K562 (cell line): ENCODE results near the gene POLR1C. TPM values are rescaled to one million over a fixed set of nuclear protein-coding genes. Genes with fewer than 3 reads are reported as not detected.

Experiments used
- ATAC-seq: fragments of 200-7000 bp; cut with Tn5 transposase; 3 replicates; pipeline ENCODE4 v1.9.1; 2020; ENCODE audit warnings: moderate library complexity
- BruUV-seq: library from RNA; stranded (reverse); fragments of 400-500 nt; replicated peaks from 2 replicates; lab custom pipeline; 2021; lab: Mats Ljungman, UMichigan
- CTCF ChIA-PET: fragments of 300-600 bp; formaldehyde crosslinking; extraction: SDS; loops from one replicate; lab custom pipeline; 2021; ENCODE audit warnings: low intra/inter-chr PET ratio; lab: Yijun Ruan, JAX
- POLR2A ChIA-PET: fragments of 300-600, 350-650 bp; sonication (Branson Sonifier 250); formaldehyde crosslinking; extraction: SDS; loops from one replicate; lab custom pipeline; 2021; ENCODE audit warnings: antibody characterized with exemption, inconsistent platforms; lab: Yijun Ruan, JAX
- DNase-seq, 4 experiments: peaks; one replicate each; pipeline versions ENCODE4 v3.0.0 to v3.0.0-alpha.2; 2011 to 2018; ENCODE audit warnings: low spot score in 3 of 4, mixed read lengths in 3 of 4; ENCODE audit errors: extremely low read depth in 1 of 4
- FAIRE-seq: peaks from 2 replicates; lab custom pipeline; 2011; peaks lifted over from hg19 to GRCh38; lab: Jason Lieb, UNC
- H2AFZ ChIP-seq: 2 replicates; pipeline ENCODE4 v1.6.0; 2011; ENCODE audit warnings: low read depth, low read length, control low read depth, inconsistent platforms
- H3K27ac ChIP-seq: fragments of 200-600 bp; 3 replicates; pipeline ENCODE4 v1.8.0; 2011; ENCODE audit warnings: low read depth, mild to moderate bottlenecking, control low read depth, inconsistent platforms, low read length, moderate library complexity, mixed read lengths; ENCODE audit errors: extremely low read depth
- H3K27me3 ChIP-seq, 2 experiments: fragments of 300-600 bp in 1 of 2; 2 replicates in 1 of 2; 3 replicates in 1 of 2; pipeline versions ENCODE4 v1.6.0 to v1.8.0; 2011; ENCODE audit warnings: inconsistent platforms in 2 of 2, low read length in 2 of 2, mild to moderate bottlenecking in 1 of 2, mixed read lengths in 1 of 2, moderate library complexity in 1 of 2; ENCODE audit not compliant: control insufficient read depth in 2 of 2, insufficient read depth in 2 of 2
- H3K36me3 ChIP-seq: fragments of 300-600 bp; 3 replicates; pipeline ENCODE4 v1.8.0; 2011; ENCODE audit warnings: mild to moderate bottlenecking, low read length, inconsistent platforms; ENCODE audit not compliant: control insufficient read depth, insufficient read depth
- H3K4me1 ChIP-seq, 2 experiments: fragments of 200-600 bp in 1 of 2; replicated peaks in 1 of 2; 2 replicates in 1 of 2; 3 replicates in 1 of 2; pipeline versions ENCODE4 v1.5.1 to v1.8.0; 2011; ENCODE audit warnings: inconsistent platforms in 2 of 2, low read length in 2 of 2, mild to moderate bottlenecking in 1 of 2, mixed read lengths in 1 of 2, moderate library complexity in 1 of 2; ENCODE audit not compliant: control insufficient read depth in 2 of 2, insufficient read depth in 2 of 2
- H3K4me2 ChIP-seq: 2 replicates; pipeline ENCODE4 v1.6.1; 2011; ENCODE audit warnings: low read length, control low read depth, inconsistent platforms, mixed read lengths; ENCODE audit not compliant: insufficient read depth
- H3K4me3 ChIP-seq: fragments of 200-600 bp; sonication (generic), shearing (Covaris generic); 2 replicates; pipeline ENCODE4 v1.5.1; 2016; ENCODE audit warnings: control low read depth, inconsistent platforms
- H3K79me2 ChIP-seq: fragments of 200-600 bp; 3 replicates; pipeline ENCODE4 v1.8.0; 2011; ENCODE audit warnings: low read length, inconsistent platforms; ENCODE audit not compliant: control insufficient read depth, insufficient read depth
- H3K9ac ChIP-seq, 2 experiments: 2 replicates each; pipeline versions ENCODE4 v1.6.0 to v1.6.1; 2011; ENCODE audit warnings: low read depth in 2 of 2, low read length in 2 of 2, control low read depth in 1 of 2, inconsistent platforms in 1 of 2, mild to moderate bottlenecking in 1 of 2, mixed read lengths in 1 of 2; ENCODE audit not compliant: insufficient read depth in 1 of 2
- H3K9me1 ChIP-seq: one replicate; pipeline ENCODE4 v1.6.0; 2011; ENCODE audit warnings: inconsistent platforms, mild to moderate bottlenecking, low read length, moderate library complexity; ENCODE audit not compliant: control insufficient read depth, insufficient read depth
- H3K9me3 ChIP-seq: replicated peaks from 2 replicates; pipeline ENCODE4 v1.5.1; 2011; ENCODE audit warnings: low read depth, low read length, inconsistent platforms; ENCODE audit not compliant: control insufficient read depth, insufficient read depth
- H4K20me1 ChIP-seq: replicated peaks from 2 replicates; pipeline ENCODE4 v1.6.1; 2011; ENCODE audit warnings: low read length, inconsistent platforms, mixed read lengths; ENCODE audit not compliant: control insufficient read depth, insufficient read depth
- CREB1 ChIP-seq, 2 experiments: sonication (generic) in 1 of 2; formaldehyde crosslinking in 1 of 2; IDR thresholded peaks; 2 replicates each; pipeline versions ENCODE4 v1.6.1 to v1.8.0; 2012 to 2022; ENCODE audit warnings: inconsistent platforms in 1 of 2, mild to moderate bottlenecking in 1 of 2, missing genetic modification reagents in 1 of 2, moderate library complexity in 1 of 2
- E2F8 ChIP-seq: fragments of 450-650 bp; IDR thresholded peaks from 2 replicates; pipeline ENCODE4 v1.7.1; 2018; ENCODE audit warnings: mild to moderate bottlenecking, low read depth; ENCODE audit not compliant: partially characterized antibody
- NFIC ChIP-seq: fragments of 450-650 bp; IDR thresholded peaks from 2 replicates; pipeline ENCODE4 v1.6.1; 2017; ENCODE audit warnings: mild to moderate bottlenecking, inconsistent platforms
- PML ChIP-seq: IDR thresholded peaks from 2 replicates; pipeline ENCODE4 v1.6.1; 2012; ENCODE audit warnings: low read length, inconsistent platforms
- SMAD3 ChIP-seq: fragments of 450-650 bp; formaldehyde crosslinking; conservative IDR thresholded peaks from 2 replicates; pipeline ENCODE4 v1.4.0; 2020; ENCODE audit warnings: mild to moderate bottlenecking
- TFAM ChIP-seq: fragments of 250-450 bp; sonication (Bioruptor Pico); conservative IDR thresholded peaks from 2 replicates; pipeline ENCODE4 v1.5.0; 2021; ENCODE audit warnings: mild to moderate bottlenecking, moderate library complexity
- ZC3H4 ChIP-seq: sonication (generic); formaldehyde crosslinking; IDR thresholded peaks from 2 replicates; pipeline ENCODE4 v1.9.0; 2021; ENCODE audit warnings: missing genetic modification reagents, borderline replicate concordance
- ZNF197 ChIP-seq: fragments of 200-800 bp; sonication (Bioruptor generic); IDR thresholded peaks from 2 replicates; pipeline ENCODE4 v1.6.1; 2016; ENCODE audit warnings: low read depth, missing genetic modification characterization, missing compliant biosample characterization
- ZNF232 ChIP-seq: sonication (generic); formaldehyde crosslinking; IDR thresholded peaks from 2 replicates; pipeline ENCODE4 v1.8.0; 2022; ENCODE audit warnings: mild to moderate bottlenecking, missing genetic modification reagents
- ZNF408 ChIP-seq: fragments of 250-450 bp; sonication (Bioruptor Pico); IDR thresholded peaks from 2 replicates; pipeline ENCODE4 v1.4.0; 2020; ENCODE audit warnings: low read depth, mild to moderate bottlenecking, moderate library complexity
- ZNF592 ChIP-seq: fragments of 450-650 bp; IDR thresholded peaks from 2 replicates; pipeline ENCODE4 v1.6.1; 2017; ENCODE audit warnings: antibody characterized with exemption, mild to moderate bottlenecking
- WGBS: fragments of 100-300 bp; shearing (Covaris generic); methylation state at CpG from one replicate; pipeline ENCODE4 v1.1.6; 2016; ENCODE audit warnings: low coverage, mixed read lengths; ENCODE audit not compliant: insufficient coverage; ENCODE audit errors: missing lambda C conversion rate; 5-methylcytosine and 5-hydroxymethylcytosine counted together
- in situ Hi-C: fragments of 300-500 bp; cut with MboI; formaldehyde crosslinking; loops from 4 replicates; pipeline ENCODE4 v1.15.0; 2018; ENCODE audit warnings: inconsistent platforms, mixed read lengths
- intact Hi-C: fragments of 100-400 bp; cut with micrococcal nuclease; formaldehyde crosslinking; loops from 2 replicates; pipeline ENCODE4 v1.14.2; 2022
- polyA plus RNA-seq, 8 experiments: library from polyadenylated mRNA; depleted of rRNA in 4 of 8; stranded (reverse) in 5 of 8; unstranded in 3 of 8; fragments of >200 nt; fragmentation: Nextera tagmentation in 2 of 8; fragmentation: Illumina TruSeq in 1 of 8; extraction: Ambion mirVana in 2 of 8; extraction: Trizol in 1 of 8; gene quantifications; 2 replicates each; pipeline versions ENCODE4 v1.2.1 to v1.2.3, GENCODE V29; 2011 to 2014; ENCODE audit warnings: inconsistent platforms in 1 of 8, missing spikeins in 1 of 8
- total RNA-seq, 7 experiments: library from RNA; depleted of rRNA in 6 of 7; stranded (reverse); fragments of >200 nt in 6 of 7; fragmentation: Illumina TruSeq in 2 of 7; extraction: Trizol in 2 of 7; gene quantifications; 2 replicates each; pipeline versions ENCODE4 v1.2.1 to v1.2.3, GENCODE V29; 2011 to 2021; ENCODE audit warnings: low replicate concordance in 1 of 7

Gene POLR1C
- total and polyA plus RNA-seq, 9 of the 15 experiments (the other 6 are each of a cell fraction or from before 2014, with no cell fraction given), result 83.5 to 429 (median 120) TPM

GRCh38 chr6:43506667-43507471 lies 10.0 kb upstream of the POLR1C start:
- H2AFZ ChIP-seq, result peak overlapping the region; percentile 32; the same call in 1 of the 2 replicates
- H3K4me3 ChIP-seq, result no peak overlapping the region
- peak overlapping the region in 1 of 2 experiments; percentile 59; a peak in 2 of 4 replicates for H3K9ac ChIP-seq
- peak; percentile 82 to 94 (median 84) for DNase-seq
- H3K27me3 ChIP-seq, result peaks cover 0 to 6% of the 10 kb centered on the region in 2 experiments; a peak in 2 of 5 replicates
- peaks cover 4% of the 10 kb centered on the region for H3K9me1 ChIP-seq
- no peak overlapping the region for H3K27ac ChIP-seq
- BruUV-seq, result no TSS peak
- intact Hi-C loops, result loop anchor here (1.0 to 2.0 kb wide), 3 partner anchors 52 to 606 kb away; partner anchors contain the start of gene DLK2
- ChIA-PET CTCF (interaction anchor here (1.0 to 1.7 kb wide), 5 partner anchors 10 to 256 kb away, joined by 3 to 13 read pairs (median 4); partner anchors contain the start of gene DLK2), POLR2A (interaction anchor here (0.6 to 6.2 kb wide), 13 partner anchors 8 to 722 kb away, joined by 3 to 54 read pairs (median 4); partner anchors contain the start of genes POLR1C and YIPF3)
- no peaks in the 10 kb centered on the region for H3K79me2 ChIP-seq
- peaks cover 54% of the 10 kb centered on the region; the same call in 2 of the 3 replicates for H3K36me3 ChIP-seq
- no peaks in the 10 kb centered on the region for H3K9me3 ChIP-seq
- peaks cover 12% of the 10 kb centered on the region; the same call in 1 of the 2 replicates for H4K20me1 ChIP-seq
- in situ Hi-C loops, result no loop called here
- peak; percentile 98 for FAIRE-seq
- H3K4me2 ChIP-seq, result peak overlapping the region; percentile 32; the same call in 1 of the 2 replicates
- peaks cover 10 to 45% of the 10 kb centered on the region in 2 experiments; a peak in 4 of 5 replicates for H3K4me1 ChIP-seq
- 15% methylated on average over 14 of the region's 14 CpGs for WGBS
- peak; percentile 87 for ATAC-seq
- no peak for TF ChIP-seq ZNF197 (CRISPR knock-in tag)
- no peak for TF ChIP-seq PML
- no peak for TF ChIP-seq NFIC
- TF ChIP-seq SMAD3, result no peak
- TF ChIP-seq TFAM (CRISPR knock-in tag), result no peak
- TF ChIP-seq ZC3H4 (CRISPR knock-in tag), result no peak
- TF ChIP-seq ZNF232 (CRISPR knock-in tag), result no peak
- TF ChIP-seq ZNF592, result no peak
- TF ChIP-seq CREB1 (IDR thresholded peaks at IDR 0.05), result no peak
- TF ChIP-seq CREB1 (CRISPR knock-in tag; IDR thresholded peaks at IDR 0.05), result peak; percentile 37; the same call in 1 of the 2 replicates
- TF ChIP-seq ZNF408 (CRISPR knock-in tag), result no peak
- TF ChIP-seq E2F8, result no peak
